ENCODE results near the gene NRN1L.

DNA sequence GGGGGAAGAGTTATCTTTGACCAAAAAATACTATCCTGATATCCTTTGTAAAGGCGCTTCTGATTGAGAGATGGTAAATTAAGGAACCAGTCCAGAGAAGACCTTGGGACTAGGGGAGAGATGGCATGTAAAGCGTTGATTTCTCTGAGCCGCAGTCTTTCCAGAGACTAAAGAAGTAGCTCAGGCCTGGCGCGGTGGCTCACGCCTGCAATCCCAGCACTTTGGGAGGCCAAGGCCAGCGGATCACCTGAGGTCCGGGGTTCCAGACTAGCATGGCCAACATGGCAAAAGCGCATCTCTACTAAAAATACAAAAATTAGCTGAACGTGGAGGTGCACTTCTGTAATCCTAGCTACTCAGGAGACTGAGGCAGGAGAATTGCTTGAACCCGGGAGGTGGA, 36.6 kb upstream of the NRN1L start:
- TF ChIP-seq, protein P1, sequence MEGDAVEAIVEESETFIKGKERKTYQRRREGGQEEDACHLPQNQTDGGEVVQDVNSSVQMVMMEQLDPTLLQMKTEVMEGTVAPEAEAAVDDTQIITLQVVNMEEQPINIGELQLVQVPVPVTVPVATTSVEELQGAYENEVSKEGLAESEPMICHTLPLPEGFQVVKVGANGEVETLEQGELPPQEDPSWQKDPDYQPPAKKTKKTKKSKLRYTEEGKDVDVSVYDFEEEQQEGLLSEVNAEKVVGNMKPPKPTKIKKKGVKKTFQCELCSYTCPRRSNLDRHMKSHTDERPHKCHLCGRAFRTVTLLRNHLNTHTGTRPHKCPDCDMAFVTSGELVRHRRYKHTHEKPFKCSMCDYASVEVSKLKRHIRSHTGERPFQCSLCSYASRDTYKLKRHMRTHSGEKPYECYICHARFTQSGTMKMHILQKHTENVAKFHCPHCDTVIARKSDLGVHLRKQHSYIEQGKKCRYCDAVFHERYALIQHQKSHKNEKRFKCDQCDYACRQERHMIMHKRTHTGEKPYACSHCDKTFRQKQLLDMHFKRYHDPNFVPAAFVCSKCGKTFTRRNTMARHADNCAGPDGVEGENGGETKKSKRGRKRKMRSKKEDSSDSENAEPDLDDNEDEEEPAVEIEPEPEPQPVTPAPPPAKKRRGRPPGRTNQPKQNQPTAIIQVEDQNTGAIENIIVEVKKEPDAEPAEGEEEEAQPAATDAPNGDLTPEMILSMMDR (IDR thresholded peaks at IDR 0.05): no peak
- TF ChIP-seq POLR2A (IDR thresholded peaks at IDR 0.05): no peak
